HCT116 (cell line): Measurements from ENCODE around the gene EPC1. TPM values are rescaled to one million over a fixed set of nuclear protein-coding genes. Genes with fewer than 3 reads are reported as not detected.

Experiments
- ATAC-seq: fragments of 200-7000 bp; cut with Tn5 transposase; 2 replicates; pipeline ENCODE4 v1.9.1; 2020; ENCODE audit warnings: mild to moderate bottlenecking, moderate library complexity
- BruUV-seq: library from RNA; stranded (reverse); fragments of 400-500 nt; replicated peaks from 2 replicates; lab custom pipeline; 2021; lab: Mats Ljungman, UMichigan
- CTCF ChIA-PET: fragments of 300-600 bp; sonication (Branson Sonifier 250); formaldehyde crosslinking; loops from one replicate; lab custom pipeline; 2021; ENCODE audit warnings: antibody characterized with exemption; lab: Charles Lee
- POLR2A ChIA-PET: fragments of 300-600, 350-600 bp; sonication (Branson Sonifier 250); formaldehyde crosslinking; loops from one replicate; lab custom pipeline; 2021; ENCODE audit warnings: antibody characterized with exemption; lab: Charles Lee
- RAD21 ChIA-PET, 2 experiments: fragments of 300-600 bp; sonication (Branson Sonifier 250); formaldehyde crosslinking; loops; one replicate each; lab custom pipeline; 2023; ENCODE audit warnings: low total read pairs in 2 of 2; ENCODE audit not compliant: uncharacterized antibody in 2 of 2, unreplicated experiment in 2 of 2, low non-redundant PET in 1 of 2; lab: Charles Lee
- DNase-seq: peaks from one replicate; pipeline ENCODE4 v3.0.0-alpha.2; 2010; ENCODE audit warnings: low read depth, low spot score
- H2AFZ ChIP-seq: fragments of 200-600 bp; shearing (Covaris generic), sonication (generic); 2 replicates; pipeline ENCODE4 v1.6.1; 2017; ENCODE audit warnings: low read depth, mixed run types, mixed read lengths, antibody characterized with exemption, low read length; ENCODE audit not compliant: poor library complexity, severe bottlenecking
- H3K27ac ChIP-seq: 2 replicates; pipeline ENCODE4 v1.5.1; 2012; ENCODE audit warnings: low read depth, low read length
- H3K27me3 ChIP-seq: fragments of 200-600 bp; sonication (generic); 2 replicates; pipeline ENCODE4 v1.6.1; 2016; ENCODE audit warnings: mixed run types, low read length, mixed read lengths; ENCODE audit not compliant: insufficient read depth
- H3K36me3 ChIP-seq, 2 experiments: fragments of 200-500 bp in 1 of 2; fragments of 200-600 bp in 1 of 2; sonication (Bioruptor generic) in 1 of 2; sonication (generic) in 1 of 2; 2 replicates each; pipeline versions ENCODE4 v1.5.1 to v1.6.1; 2014 to 2016; ENCODE audit warnings: low read length in 2 of 2, inconsistent platforms in 1 of 2, mixed read lengths in 1 of 2, mixed run types in 1 of 2; ENCODE audit not compliant: insufficient read depth in 2 of 2, control insufficient read depth in 1 of 2
- H3K4me1 ChIP-seq, 2 experiments: fragments of 200-600 bp in 1 of 2; sonication (generic) in 1 of 2; 2 replicates each; pipeline versions ENCODE4 v1.5.1 to v1.6.1; 2012 to 2017; ENCODE audit warnings: low read length in 2 of 2, inconsistent platforms in 1 of 2, mild to moderate bottlenecking in 1 of 2, mixed read lengths in 1 of 2, mixed run types in 1 of 2, moderate library complexity in 1 of 2; ENCODE audit not compliant: insufficient read depth in 2 of 2, control insufficient read depth in 1 of 2
- H3K4me2 ChIP-seq: fragments of 200-600 bp; sonication (generic); 2 replicates; pipeline ENCODE4 v1.6.1; 2017; ENCODE audit warnings: mixed run types, low read length, mixed read lengths
- H3K4me3 ChIP-seq, 2 experiments: fragments of 200-600 bp in 1 of 2; sonication (generic) in 1 of 2; replicated peaks in 1 of 2; 2 replicates each; pipeline ENCODE4 v1.5.1; 2011 to 2016; ENCODE audit warnings: low read length in 2 of 2, control low read depth in 1 of 2, low read depth in 1 of 2, mild to moderate bottlenecking in 1 of 2, mixed read lengths in 1 of 2, mixed run types in 1 of 2
- H3K79me2 ChIP-seq: fragments of 200-600 bp; sonication (generic); 2 replicates; pipeline ENCODE4 v1.6.1; 2017; ENCODE audit warnings: mild to moderate bottlenecking, mixed run types, low read length, moderate library complexity, mixed read lengths; ENCODE audit not compliant: insufficient read depth
- H3K9ac ChIP-seq: fragments of 200-600 bp; sonication (generic); 2 replicates; pipeline ENCODE4 v1.6.1; 2016; ENCODE audit warnings: low read length, mixed read lengths
- H3K9me2 ChIP-seq: fragments of 200-600 bp; sonication (generic), shearing (Covaris generic); 2 replicates; pipeline ENCODE4 v1.6.1; 2017; ENCODE audit warnings: mixed run types, mild to moderate bottlenecking, moderate library complexity; ENCODE audit not compliant: insufficient read depth
- H3K9me3 ChIP-seq, 2 experiments: fragments of 200-500 bp in 1 of 2; fragments of 200-600 bp in 1 of 2; sonication (Bioruptor generic) in 1 of 2; sonication (generic) in 1 of 2; 2 replicates each; pipeline ENCODE4 v1.6.1; 2014 to 2017; ENCODE audit warnings: low read length in 2 of 2, mixed read lengths in 2 of 2, inconsistent platforms in 1 of 2, low read depth in 1 of 2, mild to moderate bottlenecking in 1 of 2, mixed run types in 1 of 2, moderate library complexity in 1 of 2; ENCODE audit not compliant: control insufficient read depth in 1 of 2, insufficient read depth in 1 of 2
- H4K20me1 ChIP-seq: fragments of 200-600 bp; sonication (generic), shearing (Covaris generic); 2 replicates; pipeline ENCODE4 v1.6.1; 2017; ENCODE audit warnings: mixed run types, mild to moderate bottlenecking, moderate library complexity; ENCODE audit not compliant: insufficient read depth
- CEBPB ChIP-seq: IDR thresholded peaks from 2 replicates; pipeline ENCODE4 v1.6.1; 2012; ENCODE audit warnings: low read depth
- EGR1 ChIP-seq: IDR thresholded peaks from 2 replicates; pipeline ENCODE4 v1.6.1; 2012; ENCODE audit warnings: low read depth
- EZH2 ChIP-seq: fragments of 200-600 bp; sonication (generic); IDR thresholded peaks from 2 replicates; pipeline ENCODE4 v1.6.1; 2017; ENCODE audit warnings: antibody characterized with exemption, mixed run types
- EZH2phosphoT487 ChIP-seq: fragments of 200-600 bp; IDR thresholded peaks from 2 replicates; pipeline ENCODE4 v1.6.1; 2018; ENCODE audit warnings: antibody characterized with exemption, borderline replicate concordance
- FOSL1 ChIP-seq: IDR thresholded peaks from 2 replicates; pipeline ENCODE4 v1.6.1; 2012; ENCODE audit warnings: low read depth
- JUND ChIP-seq: IDR thresholded peaks from 2 replicates; pipeline ENCODE4 v1.6.1; 2012
- POLR2A ChIP-seq: IDR thresholded peaks from 2 replicates; pipeline ENCODE4 v1.7.0; 2011; ENCODE audit warnings: borderline replicate concordance; ENCODE audit not compliant: insufficient read depth, insufficient read length; ENCODE audit errors: extremely low read depth
- RAD21 ChIP-seq: IDR thresholded peaks from 2 replicates; pipeline ENCODE4 v1.6.1; 2012; ENCODE audit warnings: low read depth, mild to moderate bottlenecking
- SIN3A ChIP-seq: IDR thresholded peaks from 2 replicates; pipeline ENCODE4 v1.6.1; 2012; ENCODE audit warnings: low read depth
- SP1 ChIP-seq: IDR thresholded peaks from 2 replicates; pipeline ENCODE4 v1.6.1; 2012; ENCODE audit warnings: low read depth
- SRF ChIP-seq: IDR thresholded peaks from 2 replicates; pipeline ENCODE4 v1.6.1; 2012; ENCODE audit warnings: low read depth
- YY1 ChIP-seq: IDR thresholded peaks from 2 replicates; pipeline ENCODE4 v1.6.1; 2011; ENCODE audit warnings: low read length, low read depth, moderate library complexity, mild to moderate bottlenecking; ENCODE audit not compliant: insufficient replicate concordance; ENCODE audit errors: extremely low read depth
- ZFX ChIP-seq: fragments of 450-650 bp; IDR thresholded peaks from 2 replicates; pipeline ENCODE4 v1.6.1; 2017
- ZNF274 ChIP-seq: fragments of 200-500 bp; sonication (Bioruptor generic); IDR thresholded peaks from 2 replicates; pipeline ENCODE4 v1.6.1; 2014; ENCODE audit warnings: mild to moderate bottlenecking, low read depth, low read length, inconsistent platforms
- intact Hi-C: fragments of 100-400 bp; cut with micrococcal nuclease; formaldehyde crosslinking; loops from 2 replicates; pipeline ENCODE4 v1.10.0; 2022
- total RNA-seq: library from RNA; stranded (reverse); gene quantifications from one replicate; pipeline ENCODE4 v1.2.1, GENCODE V29; 2021; ENCODE audit not compliant: unreplicated experiment
- TF ChIP-seq, protein P1 (sequence below): IDR thresholded peaks from 2 replicates; pipeline ENCODE4 v1.6.1; 2012; ENCODE audit warnings: low read depth
- TF ChIP-seq, protein P2 (sequence below): IDR thresholded peaks from 2 replicates; pipeline ENCODE4 v1.6.1; 2012
- TF ChIP-seq, protein P3 (sequence below): IDR thresholded peaks from 2 replicates; pipeline ENCODE4 v1.6.1; 2012

Gene EPC1
- total RNA-seq, 1 experiment from 2014 or later, result 20.1 TPM

DNA sequence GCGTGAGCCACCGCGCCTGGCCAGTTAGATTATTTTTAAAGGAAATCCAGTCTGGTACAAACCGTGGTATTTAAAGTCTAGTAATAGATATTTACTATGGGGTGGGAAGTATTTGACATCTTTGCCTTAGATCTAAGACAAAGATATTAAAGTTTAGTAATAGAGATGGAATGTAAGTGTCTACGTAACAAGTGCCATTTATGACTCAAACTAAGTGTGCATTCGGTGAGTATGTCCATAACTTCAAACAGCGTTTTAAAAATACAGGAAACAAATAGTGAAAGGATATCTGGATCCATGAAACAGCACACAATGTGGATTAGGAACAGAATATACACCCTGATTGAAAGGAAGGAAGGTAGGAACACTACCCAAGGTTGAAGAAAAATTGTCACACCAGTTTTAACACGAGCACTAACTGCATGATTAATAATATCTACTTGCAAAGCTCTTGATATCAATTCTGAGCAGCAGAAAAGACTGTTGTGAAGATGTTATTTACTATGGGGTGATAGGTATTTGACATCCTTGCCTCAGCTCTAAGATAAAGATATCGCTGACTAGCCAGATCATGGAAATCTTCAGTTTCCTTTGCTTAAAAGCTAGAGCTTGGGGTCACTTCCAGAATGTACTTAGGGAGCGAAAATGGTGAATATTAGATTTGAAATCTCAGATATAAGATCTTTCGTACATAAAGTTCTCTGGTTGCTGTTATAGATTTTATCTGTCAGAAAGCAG, 48.7 kb downstream of the EPC1 start:
- peak overlapping the region; percentile 11; the same call in 1 of the 2 replicates for H3K27ac ChIP-seq
- H2AFZ ChIP-seq, result no peak overlapping the region

DNA sequence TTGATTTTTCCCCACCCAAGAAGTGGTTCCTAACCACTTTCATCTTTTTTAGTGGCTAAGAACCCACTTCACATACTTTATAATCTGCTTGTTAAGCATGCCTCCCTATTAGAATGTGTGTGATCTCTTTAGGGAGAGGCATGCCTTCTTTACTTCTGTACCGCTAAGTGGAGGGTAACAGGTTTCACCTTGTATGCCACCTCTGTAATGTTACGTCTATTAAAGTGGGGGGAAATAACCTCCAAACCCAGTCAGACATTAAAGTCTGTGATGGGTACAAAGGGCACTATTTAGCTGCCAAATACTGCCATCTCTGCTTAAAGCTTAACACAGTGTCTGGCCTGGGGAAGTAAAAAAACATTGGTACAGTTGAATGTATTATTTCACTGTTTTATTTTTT, 51.9 kb downstream of the EPC1 start:
- Histone ChIP-seq H3K9ac (no peak overlapping the region), H3K36me3 (peaks cover 0 to 8% of the 10 kb centered on the region in 2 experiments; a peak in 1 of 4 replicates), H4K20me1 (no peaks in the 10 kb centered on the region), H2AFZ (no peak overlapping the region), H3K79me2 (peaks cover 61% of the 10 kb centered on the region), H3K9me2 (no peaks in the 10 kb centered on the region), H3K4me1 (peaks cover 8 to 19% of the 10 kb centered on the region in 2 experiments; a peak in 3 of 4 replicates), H3K4me2 (no peak overlapping the region), H3K9me3 (no peaks in the 10 kb centered on the region), H3K4me3 (no peak overlapping the region), H3K27me3 (no peaks in the 10 kb centered on the region), H3K27ac (no peak overlapping the region)
- no peak for ATAC-seq
- BruUV-seq, result no TSS peak
- POLR2A ChIA-PET, result no interaction called here
- CTCF ChIA-PET, result no interaction called here
- intact Hi-C loops, result no loop called here
- RAD21 ChIA-PET, result no interaction called here
- DNase-seq, result no peak
- no peak for TF ChIP-seq ZNF274
- TF ChIP-seq, protein P1, sequence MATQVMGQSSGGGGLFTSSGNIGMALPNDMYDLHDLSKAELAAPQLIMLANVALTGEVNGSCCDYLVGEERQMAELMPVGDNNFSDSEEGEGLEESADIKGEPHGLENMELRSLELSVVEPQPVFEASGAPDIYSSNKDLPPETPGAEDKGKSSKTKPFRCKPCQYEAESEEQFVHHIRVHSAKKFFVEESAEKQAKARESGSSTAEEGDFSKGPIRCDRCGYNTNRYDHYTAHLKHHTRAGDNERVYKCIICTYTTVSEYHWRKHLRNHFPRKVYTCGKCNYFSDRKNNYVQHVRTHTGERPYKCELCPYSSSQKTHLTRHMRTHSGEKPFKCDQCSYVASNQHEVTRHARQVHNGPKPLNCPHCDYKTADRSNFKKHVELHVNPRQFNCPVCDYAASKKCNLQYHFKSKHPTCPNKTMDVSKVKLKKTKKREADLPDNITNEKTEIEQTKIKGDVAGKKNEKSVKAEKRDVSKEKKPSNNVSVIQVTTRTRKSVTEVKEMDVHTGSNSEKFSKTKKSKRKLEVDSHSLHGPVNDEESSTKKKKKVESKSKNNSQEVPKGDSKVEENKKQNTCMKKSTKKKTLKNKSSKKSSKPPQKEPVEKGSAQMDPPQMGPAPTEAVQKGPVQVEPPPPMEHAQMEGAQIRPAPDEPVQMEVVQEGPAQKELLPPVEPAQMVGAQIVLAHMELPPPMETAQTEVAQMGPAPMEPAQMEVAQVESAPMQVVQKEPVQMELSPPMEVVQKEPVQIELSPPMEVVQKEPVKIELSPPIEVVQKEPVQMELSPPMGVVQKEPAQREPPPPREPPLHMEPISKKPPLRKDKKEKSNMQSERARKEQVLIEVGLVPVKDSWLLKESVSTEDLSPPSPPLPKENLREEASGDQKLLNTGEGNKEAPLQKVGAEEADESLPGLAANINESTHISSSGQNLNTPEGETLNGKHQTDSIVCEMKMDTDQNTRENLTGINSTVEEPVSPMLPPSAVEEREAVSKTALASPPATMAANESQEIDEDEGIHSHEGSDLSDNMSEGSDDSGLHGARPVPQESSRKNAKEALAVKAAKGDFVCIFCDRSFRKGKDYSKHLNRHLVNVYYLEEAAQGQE, result no peak
- no peak for TF ChIP-seq EZH2phosphoT487
- no peak for TF ChIP-seq EGR1
- TF ChIP-seq YY1, result no peak
- TF ChIP-seq ZFX, result no peak
- TF ChIP-seq EZH2, result no peak
- TF ChIP-seq RAD21, result no peak
- TF ChIP-seq, protein P2, sequence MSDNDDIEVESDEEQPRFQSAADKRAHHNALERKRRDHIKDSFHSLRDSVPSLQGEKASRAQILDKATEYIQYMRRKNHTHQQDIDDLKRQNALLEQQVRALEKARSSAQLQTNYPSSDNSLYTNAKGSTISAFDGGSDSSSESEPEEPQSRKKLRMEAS, result no peak
- no peak for TF ChIP-seq SRF
- TF ChIP-seq CEBPB, result no peak

More for the DNA sequence above, 48.7 kb downstream of the EPC1 start:
- H3K9ac ChIP-seq, result no peak overlapping the region; the same call in 1 of the 2 replicates
- BruUV-seq, result no TSS peak
- CTCF ChIA-PET, result no interaction called here
- no peaks in the 10 kb centered on the region for H3K27me3 ChIP-seq
- POLR2A ChIA-PET, result no interaction called here
- peak overlapping the region; percentile 18 for H3K4me2 ChIP-seq
- DNase-seq (peak; percentile 13), ATAC-seq (peak; percentile 38; the same call in 1 of the 2 replicates)
- peaks cover 85% of the 10 kb centered on the region for H3K79me2 ChIP-seq
- H3K9me2 ChIP-seq, result no peaks in the 10 kb centered on the region
- H3K4me1 ChIP-seq, result peaks cover 8 to 19% of the 10 kb centered on the region in 2 experiments; a peak in 3 of 4 replicates
- H3K9me3 ChIP-seq, result no peaks in the 10 kb centered on the region
- intact Hi-C loops, result no loop called here
- no peak overlapping the region for H3K4me3 ChIP-seq
- RAD21 ChIA-PET, result no interaction called here
- H3K36me3 ChIP-seq, result peaks cover 0 to under 1% of the 10 kb centered on the region in 2 experiments; a peak in 1 of 4 replicates
- H4K20me1 ChIP-seq, result no peaks in the 10 kb centered on the region
- TF ChIP-seq JUND (no peak), SIN3A (no peak), FOSL1 (no peak), ZNF274 (no peak), POLR2A (no peak), SP1 (no peak)
- TF ChIP-seq, protein P2, result no peak
- TF ChIP-seq, protein P3, sequence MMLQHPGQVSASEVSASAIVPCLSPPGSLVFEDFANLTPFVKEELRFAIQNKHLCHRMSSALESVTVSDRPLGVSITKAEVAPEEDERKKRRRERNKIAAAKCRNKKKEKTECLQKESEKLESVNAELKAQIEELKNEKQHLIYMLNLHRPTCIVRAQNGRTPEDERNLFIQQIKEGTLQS, result no peak
